H9 (cell line): Measurements from ENCODE around the gene TBC1D20. TPM values are rescaled to one million over a fixed set of nuclear protein-coding genes. Genes with fewer than 3 reads are reported as not detected.

Experiments used
- DNase-seq: peaks from one replicate; pipeline ENCODE4 v3.0.0-alpha.2; 2017
- H2AFZ ChIP-seq: one replicate; pipeline ENCODE4 v1.6.1; 2013; ENCODE audit warnings: mild to moderate bottlenecking, low read length, control low read depth, moderate library complexity
- H2AK5ac ChIP-seq: 2 replicates; pipeline ENCODE4 v1.6.1; 2013; ENCODE audit warnings: low read length, control low read depth, mixed read lengths; ENCODE audit not compliant: insufficient read length
- H2BK120ac ChIP-seq: one replicate; pipeline ENCODE4 v1.6.1; 2013; ENCODE audit warnings: low read depth, mild to moderate bottlenecking, low read length, control low read depth, inconsistent platforms; ENCODE audit not compliant: poor library complexity, severe bottlenecking
- H2BK12ac ChIP-seq: 2 replicates; pipeline ENCODE4 v1.6.1; 2013; ENCODE audit warnings: low read length, control low read depth, mixed read lengths, low read depth; ENCODE audit not compliant: insufficient read length
- H2BK15ac ChIP-seq: 2 replicates; pipeline ENCODE4 v1.6.1; 2013; ENCODE audit warnings: low read depth, low read length, control low read depth
- H2BK20ac ChIP-seq: one replicate; pipeline ENCODE4 v1.6.1; 2013; ENCODE audit warnings: low read depth, mild to moderate bottlenecking, low read length, control low read depth, inconsistent platforms; ENCODE audit not compliant: poor library complexity, severe bottlenecking
- H2BK5ac ChIP-seq: 2 replicates; pipeline ENCODE4 v1.6.1; 2013; ENCODE audit warnings: low read length, control low read depth, mixed read lengths; ENCODE audit not compliant: insufficient read length
- H3K14ac ChIP-seq: 2 replicates; pipeline ENCODE4 v1.6.1; 2013; ENCODE audit warnings: low read length, control low read depth; ENCODE audit not compliant: insufficient read depth
- H3K18ac ChIP-seq: 2 replicates; pipeline ENCODE4 v1.6.1; 2013; ENCODE audit warnings: low read depth, mild to moderate bottlenecking, mixed read lengths, low read length, control low read depth; ENCODE audit not compliant: insufficient read length
- H3K23ac ChIP-seq: 2 replicates; pipeline ENCODE4 v1.6.1; 2013; ENCODE audit warnings: low read length, control low read depth, mixed read lengths, low read depth; ENCODE audit not compliant: insufficient read length
- H3K23me2 ChIP-seq: 2 replicates; pipeline ENCODE4 v1.6.1; 2013; ENCODE audit warnings: low read depth, mild to moderate bottlenecking, mixed read lengths, low read length, control low read depth; ENCODE audit not compliant: insufficient read length, poor library complexity, severe bottlenecking
- H3K27ac ChIP-seq: 2 replicates; pipeline ENCODE4 v1.5.1; 2013; ENCODE audit warnings: low read length, control low read depth, mixed read lengths, low read depth; ENCODE audit not compliant: insufficient read length
- H3K27me3 ChIP-seq: 2 replicates; pipeline ENCODE4 v1.6.1; 2013; ENCODE audit warnings: low read length, control low read depth, inconsistent platforms; ENCODE audit not compliant: insufficient read depth
- H3K4ac ChIP-seq: 2 replicates; pipeline ENCODE4 v1.6.1; 2013; ENCODE audit warnings: low read depth, mild to moderate bottlenecking, control low read depth, inconsistent platforms, low read length, moderate library complexity
- H3K4me1 ChIP-seq: 2 replicates; pipeline ENCODE4 v1.6.1; 2013; ENCODE audit warnings: low read length, control low read depth, inconsistent platforms; ENCODE audit not compliant: insufficient read depth
- H3K4me2 ChIP-seq: 2 replicates; pipeline ENCODE4 v1.6.1; 2013; ENCODE audit warnings: low read length, control low read depth, mixed read lengths; ENCODE audit not compliant: insufficient read length, insufficient read depth
- H3K56ac ChIP-seq: 2 replicates; pipeline ENCODE4 v1.6.1; 2013; ENCODE audit warnings: low read depth, mild to moderate bottlenecking, mixed read lengths, low read length, control low read depth; ENCODE audit not compliant: insufficient read length
- H3K79me1 ChIP-seq: 2 replicates; pipeline ENCODE4 v1.6.1; 2013; ENCODE audit warnings: low read depth, mild to moderate bottlenecking, moderate library complexity, low read length, control low read depth, inconsistent platforms; ENCODE audit not compliant: insufficient read depth, poor library complexity, severe bottlenecking
- H3K79me2 ChIP-seq: 2 replicates; pipeline ENCODE4 v1.6.1; 2013; ENCODE audit warnings: low read length, control low read depth, inconsistent platforms; ENCODE audit not compliant: insufficient read depth
- H3K9ac ChIP-seq: 2 replicates; pipeline ENCODE4 v1.6.1; 2013; ENCODE audit warnings: low read length, control low read depth, mixed read lengths; ENCODE audit not compliant: insufficient read length; ENCODE audit errors: extremely low read depth
- H3K9me3 ChIP-seq: one replicate; pipeline ENCODE4 v1.6.1; 2013; ENCODE audit warnings: low read depth, low read length, inconsistent platforms; ENCODE audit not compliant: control insufficient read depth
- H3T11ph ChIP-seq: one replicate; pipeline ENCODE4 v1.6.1; 2013; ENCODE audit warnings: mild to moderate bottlenecking, low read length, control low read depth, inconsistent platforms
- H4K20me1 ChIP-seq: one replicate; pipeline ENCODE4 v1.6.1; 2013; ENCODE audit not compliant: control insufficient read depth, insufficient read length, insufficient read depth
- H4K5ac ChIP-seq: 2 replicates; pipeline ENCODE4 v1.6.1; 2013; ENCODE audit warnings: low read depth, mild to moderate bottlenecking, mixed read lengths, low read length, control low read depth; ENCODE audit not compliant: insufficient read length
- H4K8ac ChIP-seq: replicated peaks from 2 replicates; pipeline ENCODE4 v1.6.1; 2013; ENCODE audit warnings: low read length, control low read depth, mixed read lengths, low read depth; ENCODE audit not compliant: insufficient read length
- H4K91ac ChIP-seq: 2 replicates; pipeline ENCODE4 v1.6.1; 2013; ENCODE audit warnings: low read depth, mild to moderate bottlenecking, moderate library complexity, mixed read lengths, low read length, control low read depth; ENCODE audit not compliant: insufficient read length
- H3K27ac Mint-ChIP-seq, 3 experiments: 2 replicates in 2 of 3; 3 replicates in 1 of 3; pipeline ENCODE4 v1.8.0; 2020 to 2021; ENCODE audit warnings: mixed read lengths in 3 of 3, mild to moderate bottlenecking in 1 of 3, moderate library complexity in 1 of 3
- H3K27me3 Mint-ChIP-seq: 2 replicates; pipeline ENCODE4 v1.8.0; 2021; ENCODE audit warnings: low read depth, mild to moderate bottlenecking, moderate library complexity, mixed read lengths
- H3K36me3 Mint-ChIP-seq, 3 experiments: 2 replicates in 2 of 3; 3 replicates in 1 of 3; pipeline ENCODE4 v1.8.0; 2020 to 2021; ENCODE audit warnings: low read depth in 3 of 3, mixed read lengths in 3 of 3; ENCODE audit not compliant: insufficient read depth in 1 of 3
- H3K4me1 Mint-ChIP-seq, 2 experiments: 2 replicates each; pipeline ENCODE4 v1.8.0; 2020; ENCODE audit warnings: mixed read lengths in 2 of 2
- H3K4me3 Mint-ChIP-seq, 2 experiments: 2 replicates in 1 of 2; 3 replicates in 1 of 2; pipeline ENCODE4 v1.8.0; 2020 to 2021; ENCODE audit warnings: mild to moderate bottlenecking in 2 of 2, mixed read lengths in 2 of 2, moderate library complexity in 1 of 2
- H3K9me3 Mint-ChIP-seq, 2 experiments: 2 replicates in 1 of 2; 3 replicates in 1 of 2; pipeline ENCODE4 v1.8.0; 2020; ENCODE audit warnings: mild to moderate bottlenecking in 2 of 2, mixed read lengths in 2 of 2, moderate library complexity in 1 of 2
- CTCF ChIP-seq: fragments of 200-600 bp; sonication (generic); conservative IDR thresholded peaks from 3 replicates; pipeline ENCODE4 v1.8.0; 2021; ENCODE audit warnings: antibody characterized with exemption, mild to moderate bottlenecking
- WGBS: extraction: QIAGEN DNeasy Blood & Tissue Kit; methylation state at CpG from one replicate; pipeline ENCODE4 v1.1.7; 2013; ENCODE audit warnings: missing lambda C conversion rate, low lambda C conversion rate, mixed read lengths; ENCODE audit not compliant: insufficient read length; ENCODE audit errors: extremely low coverage; 5-methylcytosine and 5-hydroxymethylcytosine counted together
- total RNA-seq: library from RNA; stranded (reverse); gene quantifications from 2 replicates; pipeline ENCODE4 v1.2.1, GENCODE V29; 2021

The TBC1D20 gene
- total RNA-seq, 1 experiment from 2014 or later: 17.9 TPM

- Mint-ChIP-seq H3K36me3 (peaks cover 32 to 84% (median 60%) of the 10 kb centered on the region in 3 experiments), H3K27me3 (no peaks in the 10 kb centered on the region), H3K4me1 (no peaks in the 10 kb centered on the region), H3K9me3 (peaks cover 0 to 3% of the 10 kb centered on the region in 2 experiments; a peak in 3 of 5 replicates), H3K4me3 (no peak overlapping the region), H3K27ac (no peak overlapping the region; a peak in 1 of 7 replicates)
- no peak overlapping the region for H3K4me2 ChIP-seq
- H4K5ac ChIP-seq: no peak overlapping the region
- no peak overlapping the region for H3K56ac ChIP-seq
- H3K14ac ChIP-seq: no peak overlapping the region
- H4K91ac ChIP-seq: no peak overlapping the region
- H3K9me3 ChIP-seq: no peaks in the 10 kb centered on the region
- no peaks in the 10 kb centered on the region for H3K79me2 ChIP-seq
- no peak overlapping the region for H3K23ac ChIP-seq
- no peaks in the 10 kb centered on the region for H3K27me3 ChIP-seq
- no peak overlapping the region for H2BK120ac ChIP-seq
- no peak overlapping the region for H2AK5ac ChIP-seq
- H3K4ac ChIP-seq: no peak overlapping the region
- H3K79me1 ChIP-seq: peaks cover 4% of the 10 kb centered on the region
- peak; percentile 73 for TF ChIP-seq CTCF
- H3K9ac ChIP-seq: no peak overlapping the region
- WGBS: no CpG with 5 or more reads among the region's 3 CpGs
- H2BK5ac ChIP-seq: no peak overlapping the region
- no peaks in the 10 kb centered on the region for H4K20me1 ChIP-seq
- no peaks in the 10 kb centered on the region for H3K23me2 ChIP-seq
- no peak overlapping the region for H4K8ac ChIP-seq
- no peak overlapping the region for H3K18ac ChIP-seq
- no peak overlapping the region for H2BK20ac ChIP-seq
- H3T11ph ChIP-seq: no peak overlapping the region
- no peak overlapping the region for H2AFZ ChIP-seq
- no peak overlapping the region for H2BK15ac ChIP-seq
- no peaks in the 10 kb centered on the region for H3K4me1 ChIP-seq
- DNase-seq: no peak
- H2BK12ac ChIP-seq: no peak overlapping the region
- H3K27ac ChIP-seq: no peak overlapping the region
These were observed 16.7 kb upstream of the TBC1D20 start for GRCh38 chr20:478949-479429.
